Calu3 (cell line): ENCODE measurements around the gene MXRA8. TPM values are rescaled to one million over a fixed set of nuclear protein-coding genes. Genes with fewer than 3 reads are reported as not detected.

ENCODE experiments used
- BruUV-seq: library from RNA; stranded (reverse); fragments of 400-500 nt; replicated peaks from 2 replicates; lab custom pipeline; 2021; lab: Mats Ljungman, UMichigan
- CTCF ChIA-PET: fragments of 300-600 bp; sonication (Branson Sonifier 250); formaldehyde crosslinking; loops from one replicate; lab custom pipeline; 2022; ENCODE audit warnings: antibody characterized with exemption; lab: Charles Lee
- DNase-seq: peaks from one replicate; pipeline ENCODE4 v3.0.0; 2022
- H3K27ac Mint-ChIP-seq: one replicate; pipeline ENCODE4 v1.8.0; 2022; ENCODE audit warnings: mixed read lengths; ENCODE audit not compliant: unreplicated experiment
- H3K27me3 Mint-ChIP-seq: one replicate; pipeline ENCODE4 v1.8.0; 2022; ENCODE audit warnings: mixed read lengths; ENCODE audit not compliant: unreplicated experiment
- H3K36me3 Mint-ChIP-seq: one replicate; pipeline ENCODE4 v1.8.0; 2022; ENCODE audit warnings: mild to moderate bottlenecking, moderate library complexity, mixed read lengths; ENCODE audit not compliant: insufficient read depth, unreplicated experiment
- H3K4me1 Mint-ChIP-seq: one replicate; pipeline ENCODE4 v1.8.0; 2022; ENCODE audit warnings: mild to moderate bottlenecking, low read depth, mixed read lengths; ENCODE audit not compliant: unreplicated experiment
- H3K4me3 Mint-ChIP-seq: one replicate; pipeline ENCODE4 v1.8.0; 2022; ENCODE audit warnings: mild to moderate bottlenecking, low read depth, moderate library complexity, mixed read lengths; ENCODE audit not compliant: unreplicated experiment
- H3K9me3 Mint-ChIP-seq: one replicate; pipeline ENCODE4 v1.8.0; 2022; ENCODE audit warnings: low read depth, mixed read lengths; ENCODE audit not compliant: unreplicated experiment
- CTCF ChIP-seq: fragments of 200-600 bp; IDR thresholded peaks from one replicate; pipeline ENCODE4 v1.8.0; 2022; ENCODE audit warnings: antibody characterized with exemption; ENCODE audit not compliant: unreplicated experiment
- intact Hi-C: fragments of 100-400 bp; cut with micrococcal nuclease; formaldehyde crosslinking; loops from one replicate; pipeline ENCODE4 v1.10.0; 2022; ENCODE audit not compliant: unreplicated experiment
- total RNA-seq: library from RNA; stranded (reverse); gene quantifications from 2 replicates; pipeline ENCODE4 v1.2.3, GENCODE V29; 2022

Gene MXRA8
- total RNA-seq, 1 experiment from 2014 or later = not detected

- intact Hi-C loops = no loop called here
- H3K4me3 Mint-ChIP-seq = peak overlapping the region; percentile 84
- H3K27ac Mint-ChIP-seq = peak overlapping the region; percentile 42
- TF ChIP-seq CTCF = no peak
- CTCF ChIA-PET = no interaction called here
- BruUV-seq = no TSS peak
- DNase-seq = no peak
- peaks cover 19% of the 10 kb centered on the region for H3K4me1 Mint-ChIP-seq
- H3K36me3 Mint-ChIP-seq = peaks cover 84% of the 10 kb centered on the region
- no peaks in the 10 kb centered on the region for H3K9me3 Mint-ChIP-seq
- no peaks in the 10 kb centered on the region for H3K27me3 Mint-ChIP-seq
Measured at GRCh38 chr1:1326075-1326605, 32.2 kb downstream of the MXRA8 start.

- Mint-ChIP-seq H3K4me1 (peaks cover 19% of the 10 kb centered on the region), H3K27ac (peak overlapping the region; percentile 42), H3K9me3 (no peaks in the 10 kb centered on the region), H3K36me3 (peaks cover 81% of the 10 kb centered on the region), H3K4me3 (peak overlapping the region; percentile 84), H3K27me3 (no peaks in the 10 kb centered on the region)
- TF ChIP-seq CTCF = no peak
- intact Hi-C loops = no loop called here
- DNase-seq = no peak
- no TSS peak for BruUV-seq
- CTCF ChIA-PET = no interaction called here
Measured at GRCh38 chr1:1325288-1326074, 32.9 kb downstream of the MXRA8 start.

GRCh38 chr1:1324524-1325287 lies 33.6 kb downstream of the MXRA8 start, which contains the start of the genes CPTP and INTS11:
CPTP (plus strand) TSS chr1:1324802; CDS start chr1:1326911, 2,109 bp downstream.
INTS11 (minus strand) TSS chr1:1324660; CDS start chr1:1324608, 52 bp downstream.
- CTCF ChIA-PET = no interaction called here
- BruUV-seq = TSS peak; percentile 60
- no peaks in the 10 kb centered on the region for H3K9me3 Mint-ChIP-seq
- peaks cover 80% of the 10 kb centered on the region for H3K36me3 Mint-ChIP-seq
- H3K27me3 Mint-ChIP-seq = no peaks in the 10 kb centered on the region
- peak; percentile 91 for DNase-seq
- peak within 1 kb of the TSS; percentile 87 for H3K27ac Mint-ChIP-seq
- intact Hi-C loops = no loop called here
- H3K4me1 Mint-ChIP-seq = peaks cover 19% of the 10 kb centered on the region
- no peak for TF ChIP-seq CTCF
- peak within 1 kb of the TSS; percentile 84 for H3K4me3 Mint-ChIP-seq

GRCh38 chr1:1324084-1324523 lies 34.3 kb downstream of the MXRA8 start:
- TF ChIP-seq CTCF = no peak
- CTCF ChIA-PET = no interaction called here
- H3K4me1 Mint-ChIP-seq = peaks cover 25% of the 10 kb centered on the region
- no peaks in the 10 kb centered on the region for H3K27me3 Mint-ChIP-seq
- no peak for DNase-seq
- peaks cover 78% of the 10 kb centered on the region for H3K36me3 Mint-ChIP-seq
- peak overlapping the region; percentile 84 for H3K4me3 Mint-ChIP-seq
- BruUV-seq = no TSS peak
- no peaks in the 10 kb centered on the region for H3K9me3 Mint-ChIP-seq
- peak overlapping the region; percentile 87 for H3K27ac Mint-ChIP-seq
- intact Hi-C loops = no loop called here
